Occipital lobe (tissue), 2 donors: ENCODE measurements around the gene FCGR2B. TPM values are rescaled to one million over a fixed set of nuclear protein-coding genes. Genes with fewer than 3 reads are reported as not detected.
"Not testable (repeated sequence)": the region's sequence is repeated elsewhere in the genome, so short reads cannot be mapped to it uniquely, and the experiment has no call there.

Source experiments
- DNase-seq: peaks from one replicate; lab custom pipeline; 2025; lab: John Stamatoyannopoulos, UW
- total RNA-seq: library from RNA; depleted of rRNA; stranded (reverse); fragments of >200 nt; gene quantifications from one replicate; pipeline ENCODE4 v1.2.3, GENCODE V29; 2014

FCGR2B gene
- total RNA-seq, 1 donor from 2014 or later = 0.47 TPM

DNA sequence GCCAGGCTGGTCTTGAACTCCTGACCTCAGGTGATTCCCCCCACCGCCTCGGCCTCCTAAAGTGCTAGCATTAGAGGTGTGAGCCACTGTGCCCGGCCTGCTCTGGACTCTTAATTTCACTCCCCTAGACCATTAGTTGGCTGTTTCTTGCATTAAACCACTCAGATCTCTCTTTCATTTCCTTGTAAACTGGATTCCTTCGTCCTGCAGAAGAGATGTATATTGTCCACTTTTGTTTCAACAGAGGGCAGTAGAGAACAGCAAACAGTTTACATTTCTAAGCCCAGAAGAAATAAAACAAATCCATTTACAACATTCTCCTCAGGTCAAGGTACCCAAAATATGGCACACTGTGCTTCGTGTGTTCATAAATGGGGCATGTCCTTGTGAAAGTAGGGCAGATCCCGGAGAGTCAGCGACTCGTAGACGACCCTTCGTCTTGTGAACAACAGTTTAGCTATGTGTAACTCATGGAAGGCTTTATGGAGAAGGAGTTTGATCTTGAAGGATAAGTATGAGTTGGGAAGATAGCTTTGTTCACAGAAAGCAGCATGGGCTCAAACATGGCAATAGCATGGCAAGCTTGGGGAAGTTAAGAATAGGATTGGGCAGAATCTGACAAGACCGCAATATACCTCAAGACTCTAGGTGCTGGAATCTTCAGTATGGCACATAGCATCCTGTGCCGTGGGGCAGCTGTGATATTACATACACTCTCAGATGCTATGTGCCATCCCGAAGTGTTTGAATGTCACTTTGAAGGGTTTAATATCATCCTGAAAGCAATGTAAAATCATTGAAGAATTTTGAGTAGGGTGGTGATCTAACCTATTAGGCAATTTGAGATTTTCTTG is 15.2 kb upstream of the FCGR2B start:
- not testable (repeated sequence) for DNase-seq

DNA sequence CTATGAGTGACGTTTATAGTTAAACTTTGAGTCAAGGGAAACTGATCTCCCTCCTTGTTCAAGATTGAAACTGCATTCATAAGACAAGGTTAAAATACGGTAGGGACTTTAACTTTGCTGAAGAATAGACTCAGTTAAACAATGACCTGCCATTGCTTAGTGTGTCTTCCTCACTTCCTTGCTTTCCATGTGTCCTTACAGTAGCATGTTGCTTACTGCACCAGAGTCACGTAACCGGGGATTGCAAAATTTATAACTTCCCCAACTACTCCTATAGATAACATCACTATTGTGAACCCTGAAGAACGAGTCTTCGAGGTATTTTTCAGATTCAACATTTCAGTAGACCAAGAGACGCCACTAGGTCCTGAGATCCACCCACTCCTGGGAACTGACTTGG is 9.4 kb upstream of the FCGR2B start:
- not testable (repeated sequence) for DNase-seq

DNA sequence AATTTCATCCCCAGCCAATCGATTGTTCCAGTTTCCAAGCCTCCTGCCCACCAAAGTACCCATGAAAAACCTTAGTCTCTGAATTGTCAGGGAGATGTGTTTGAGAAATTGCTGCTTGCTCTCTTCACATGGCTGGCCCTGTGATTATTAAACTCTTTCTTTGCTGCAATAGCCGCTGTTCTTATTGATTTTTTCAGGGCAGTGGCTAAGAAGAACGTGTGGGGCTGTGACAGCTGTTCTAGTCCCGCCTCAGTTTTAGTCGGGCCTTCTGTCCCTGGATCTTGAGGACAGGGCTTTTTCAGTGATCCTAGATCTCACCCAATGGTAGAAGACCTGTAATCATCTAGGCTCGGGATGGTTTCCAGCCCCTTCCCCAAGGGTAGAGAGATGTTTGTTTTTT is 9.0 kb upstream of the FCGR2B start:
- DNase-seq = not testable (repeated sequence)

DNA sequence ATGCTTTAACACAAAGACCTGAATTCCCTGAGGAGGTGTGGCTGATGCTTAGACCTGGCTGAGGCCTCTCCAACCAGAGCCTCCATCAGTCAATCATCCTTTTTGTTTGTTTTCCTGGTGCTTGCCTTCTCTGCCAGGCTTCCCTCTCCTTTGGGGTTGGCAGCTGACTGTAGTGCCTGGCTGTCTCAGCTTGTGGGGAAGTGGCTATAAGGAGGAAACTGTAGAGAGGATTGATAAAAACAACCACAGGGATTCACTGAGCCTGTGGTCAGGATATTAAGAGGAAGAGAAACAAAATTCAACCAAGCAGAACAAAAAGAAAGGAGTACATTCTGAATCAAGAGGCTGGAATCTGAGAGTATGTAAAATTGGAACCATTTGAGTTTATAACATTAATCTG is 4.4 kb upstream of the FCGR2B start:
- DNase-seq = not testable (repeated sequence)

DNA sequence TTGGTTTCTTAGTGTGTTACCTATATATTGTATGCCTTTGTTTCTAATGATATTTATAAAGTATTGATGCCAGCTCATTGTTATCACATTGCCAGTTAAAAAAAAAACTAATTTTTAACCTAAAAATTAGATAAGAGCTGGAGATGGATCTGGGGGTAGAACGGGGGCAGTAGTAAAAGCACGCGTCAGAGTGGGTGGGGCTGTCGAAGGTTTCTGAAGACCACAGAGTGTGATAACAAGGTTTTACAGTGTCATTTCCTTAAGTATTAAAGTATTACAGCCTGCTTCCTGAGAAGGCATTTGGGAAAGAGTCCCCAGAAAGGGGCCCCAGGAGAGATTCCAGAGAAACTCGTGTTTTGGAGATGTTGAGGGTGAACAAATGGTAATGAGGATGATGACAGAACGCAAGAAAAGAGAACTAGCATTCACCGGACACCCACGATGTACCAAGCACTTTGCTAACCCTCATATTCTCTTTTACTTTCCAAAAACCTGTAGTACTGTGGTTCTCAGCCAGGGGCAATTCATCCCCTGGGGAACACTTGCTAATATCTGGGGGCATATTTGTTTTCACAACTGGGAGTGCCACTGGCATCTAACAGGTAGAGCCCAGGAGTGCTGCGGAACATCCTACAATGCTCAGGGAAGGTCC is 1.2 kb upstream of the FCGR2B start:
- DNase-seq = not testable (repeated sequence)

DNA sequence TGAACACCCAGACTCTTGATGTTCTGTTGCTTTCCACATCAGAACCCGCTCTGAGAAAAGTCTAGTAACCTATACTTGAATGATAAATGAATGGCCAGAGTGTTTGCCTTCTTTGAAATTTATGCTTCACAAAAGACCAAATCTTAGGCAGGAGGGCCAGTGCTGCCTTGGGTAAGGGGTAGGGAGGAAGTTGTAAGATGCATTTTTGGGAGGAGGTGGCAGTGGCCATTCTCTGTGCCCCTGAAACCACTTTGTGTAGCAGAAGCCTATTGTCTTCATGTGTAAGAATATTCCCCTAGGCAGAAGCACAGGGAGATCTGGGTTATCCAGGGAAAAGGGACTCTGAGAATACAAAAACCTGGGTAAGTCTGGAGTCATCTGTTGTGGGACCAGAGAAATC is 626 bp downstream of the FCGR2B start:
- DNase-seq = not testable (repeated sequence)

DNA sequence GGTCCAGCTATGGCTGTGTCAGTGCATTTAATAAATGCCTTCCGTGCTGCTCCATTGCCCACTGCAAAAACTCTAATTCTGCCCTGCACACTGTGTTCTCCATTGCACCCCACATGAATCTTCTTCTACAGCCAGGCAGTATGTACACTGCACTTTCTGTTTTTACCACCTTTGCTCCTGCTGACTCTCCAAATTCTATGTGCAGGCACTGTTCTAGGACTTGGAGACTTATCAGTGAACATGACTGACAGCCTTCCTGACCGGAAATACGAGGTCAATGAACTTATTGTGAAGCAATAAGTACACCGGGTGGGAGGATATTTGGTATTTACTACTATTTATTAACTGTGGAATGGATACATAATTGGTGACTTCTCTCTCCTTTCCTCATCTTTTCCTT is 1.7 kb downstream of the FCGR2B start:
- not testable (repeated sequence) for DNase-seq

DNA sequence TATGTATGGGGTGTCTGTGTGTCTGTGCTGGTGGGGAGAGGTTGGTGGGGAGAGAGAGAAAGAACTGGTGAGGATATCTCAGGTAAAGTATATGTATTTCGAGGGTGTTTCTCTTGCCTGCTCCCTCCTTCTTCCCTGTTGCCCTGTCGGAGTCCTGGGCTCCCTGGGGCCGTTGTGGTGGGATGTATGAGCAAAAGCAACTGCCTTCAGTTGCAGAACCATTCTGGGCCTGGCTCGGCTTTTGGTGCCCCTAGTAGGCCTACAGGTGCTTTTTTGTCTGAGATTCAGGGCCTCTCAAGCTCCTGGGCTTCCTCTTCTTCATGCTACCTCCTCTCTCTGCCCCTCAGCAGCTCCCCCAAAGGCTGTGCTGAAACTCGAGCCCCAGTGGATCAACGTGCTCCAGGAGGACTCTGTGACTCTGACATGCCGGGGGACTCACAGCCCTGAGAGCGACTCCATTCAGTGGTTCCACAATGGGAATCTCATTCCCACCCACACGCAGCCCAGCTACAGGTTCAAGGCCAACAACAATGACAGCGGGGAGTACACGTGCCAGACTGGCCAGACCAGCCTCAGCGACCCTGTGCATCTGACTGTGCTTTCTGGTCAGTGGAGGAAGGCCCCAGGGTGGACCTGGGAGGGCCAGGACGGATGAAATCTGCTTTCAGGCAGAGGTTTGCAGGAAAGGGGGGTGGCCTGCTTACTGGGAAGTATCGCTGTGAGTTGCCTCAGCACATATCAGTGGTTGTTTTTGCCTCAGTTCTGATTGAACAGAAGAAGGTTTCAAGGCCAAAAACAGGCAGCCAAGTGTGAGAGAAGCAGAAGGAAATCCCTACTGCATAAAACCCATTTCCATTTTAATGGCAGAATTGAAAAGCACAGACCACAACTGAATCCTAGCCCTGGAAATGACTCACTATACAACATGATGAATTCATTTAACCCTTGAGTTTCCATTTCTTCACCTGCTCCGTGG is 8.4 kb downstream of the FCGR2B start:
- DNase-seq = not testable (repeated sequence)

DNA sequence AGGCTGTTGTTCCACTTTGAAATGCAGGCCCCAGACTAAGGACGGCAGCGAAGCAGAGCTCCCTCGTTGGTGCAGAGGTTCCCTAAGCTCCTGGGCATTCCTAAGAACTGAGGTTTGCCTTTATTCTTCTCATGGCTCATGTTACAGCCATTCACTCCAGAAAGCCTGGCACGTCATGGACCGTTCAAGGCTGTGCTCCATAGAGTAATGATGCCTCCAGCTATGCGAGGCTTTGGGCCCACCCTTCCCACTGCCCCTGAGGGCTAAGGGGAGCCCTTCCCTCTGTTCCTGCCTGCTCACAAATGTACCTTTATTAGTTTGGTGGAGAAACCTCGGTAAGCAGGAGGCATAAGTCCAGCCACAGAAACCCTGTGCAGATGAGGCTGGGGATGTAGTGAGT is 10.5 kb downstream of the FCGR2B start:
- DNase-seq = not testable (repeated sequence)

DNA sequence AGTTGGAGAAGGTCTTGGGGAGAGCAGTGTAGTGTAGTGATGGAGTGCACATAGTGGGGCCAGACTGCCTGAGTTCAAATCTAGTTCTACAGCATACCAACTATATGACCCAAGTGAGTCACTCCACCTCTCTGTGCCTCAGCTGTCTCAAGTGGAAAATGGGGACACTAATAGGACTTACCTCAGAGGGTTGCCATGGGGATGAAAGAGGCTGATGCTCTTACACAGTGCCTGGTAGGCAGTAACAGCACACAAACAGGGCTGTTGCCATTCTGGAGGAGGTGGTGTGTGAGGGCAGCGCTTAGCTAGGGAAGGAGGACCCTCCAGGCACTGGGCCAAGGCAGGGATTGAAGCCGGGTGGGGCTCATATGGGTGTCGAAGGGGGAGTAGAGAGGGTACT is 11.5 kb downstream of the FCGR2B start:
- not testable (repeated sequence) for DNase-seq

DNA sequence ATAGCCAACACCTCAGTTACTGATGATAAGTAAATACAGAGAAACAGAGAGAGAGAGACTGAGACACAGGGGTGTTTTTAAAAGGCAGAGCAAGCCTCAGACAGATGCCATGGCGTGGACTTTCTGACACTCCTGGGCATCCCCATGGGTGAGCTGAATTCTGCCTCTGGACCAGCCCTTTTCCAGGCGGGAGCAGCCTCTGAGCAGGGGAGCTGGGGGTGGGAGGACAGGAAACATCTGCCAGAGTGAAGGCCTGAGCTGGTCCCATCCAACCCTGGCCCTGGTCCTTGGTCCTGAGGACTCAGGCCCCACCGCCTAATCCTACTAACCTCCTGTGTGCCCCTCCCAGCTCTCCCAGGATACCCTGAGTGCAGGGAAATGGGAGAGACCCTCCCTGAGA is 12.0 kb downstream of the FCGR2B start:
- DNase-seq = not testable (repeated sequence)

DNA sequence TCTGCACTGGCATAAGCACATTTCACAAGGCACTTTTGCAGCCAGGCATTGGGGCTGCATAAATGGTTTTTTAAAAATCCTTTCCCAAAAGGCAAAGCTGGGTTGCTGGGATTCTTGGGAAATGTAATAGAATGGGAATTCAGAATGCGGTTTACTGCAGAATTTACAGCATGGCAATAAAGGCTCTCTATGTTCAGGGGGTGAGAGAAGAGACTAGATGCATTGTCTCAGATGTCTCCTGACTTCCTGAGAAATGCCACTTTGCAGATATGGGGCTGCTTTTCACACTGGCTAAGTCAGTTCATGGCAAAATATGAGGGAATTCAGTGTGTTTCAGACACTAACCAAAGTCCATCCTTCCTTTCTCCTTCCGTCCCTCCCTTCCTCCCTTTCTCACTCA is 13.5 kb downstream of the FCGR2B start:
- no peak for DNase-seq

DNA sequence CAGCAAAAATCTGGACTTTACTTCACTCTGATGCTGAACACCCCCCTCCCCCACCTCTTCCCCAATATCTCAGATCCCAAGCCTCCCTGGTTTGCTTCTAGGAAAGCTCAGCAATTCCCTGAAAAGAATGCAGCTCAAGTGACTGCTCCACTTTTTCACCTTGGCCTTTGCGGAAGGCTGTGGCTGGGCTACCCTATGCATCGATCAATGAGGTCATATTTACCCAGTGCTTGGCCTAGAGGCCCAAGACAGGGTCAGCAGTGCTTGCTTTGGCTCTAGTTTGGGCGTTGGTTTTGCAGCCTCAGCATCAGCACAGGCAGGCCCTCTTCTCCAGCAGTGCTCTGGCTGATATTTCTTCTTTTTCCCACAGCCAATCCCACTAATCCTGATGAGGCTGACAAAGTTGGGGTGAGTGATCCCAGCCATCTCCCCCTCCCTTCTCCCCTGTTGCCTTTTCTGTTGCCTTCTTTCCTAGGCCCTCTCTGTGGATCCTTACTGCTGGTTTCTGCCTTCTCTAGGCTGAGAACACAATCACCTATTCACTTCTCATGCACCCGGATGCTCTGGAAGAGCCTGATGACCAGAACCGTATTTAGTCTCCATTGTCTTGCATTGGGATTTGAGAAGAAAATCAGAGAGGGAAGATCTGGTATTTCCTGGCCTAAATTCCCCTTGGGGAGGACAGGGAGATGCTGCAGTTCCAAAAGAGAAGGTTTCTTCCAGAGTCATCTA is 14.2 kb downstream of the FCGR2B start:
- no peak for DNase-seq

DNA sequence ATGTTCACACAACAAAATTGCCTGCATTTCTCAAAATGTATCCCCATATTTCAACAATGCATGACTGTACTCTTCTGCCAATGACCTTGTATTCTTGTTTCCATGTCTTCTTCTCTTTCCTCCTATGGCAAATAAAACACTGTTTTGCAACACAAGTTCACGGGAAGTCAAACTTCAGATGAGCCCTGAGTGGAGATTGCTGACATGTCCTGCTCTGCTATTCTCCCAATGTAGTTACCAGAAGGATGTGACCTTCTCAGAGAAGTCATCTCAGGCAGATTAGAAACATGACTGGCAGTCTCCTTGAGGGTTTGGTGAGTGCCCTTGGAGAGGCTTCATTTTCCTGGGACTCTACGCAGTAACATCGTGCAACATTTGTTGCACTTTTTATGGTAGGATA is 15.6 kb downstream of the FCGR2B start:
- no peak for DNase-seq

DNA sequence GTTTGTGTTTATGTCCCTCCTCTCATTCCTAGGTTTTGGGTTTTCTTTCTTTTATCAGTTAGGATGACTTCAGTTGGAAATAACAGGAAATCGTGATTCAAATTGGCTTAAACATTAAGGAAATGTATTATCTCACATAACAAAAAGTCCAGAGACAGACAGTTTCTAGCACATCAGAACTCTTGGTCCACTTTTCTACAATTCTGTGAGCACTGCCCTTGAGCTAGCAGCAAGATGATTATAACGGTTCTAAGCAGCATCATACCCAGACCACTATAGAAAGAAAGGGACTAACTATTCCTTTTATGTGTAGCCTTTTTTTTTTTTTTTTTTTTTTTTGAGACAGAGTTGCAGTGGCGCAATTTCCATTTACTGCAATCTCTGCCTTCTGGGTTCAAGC is 18.9 kb downstream of the FCGR2B start:
- no peak for DNase-seq

DNA sequence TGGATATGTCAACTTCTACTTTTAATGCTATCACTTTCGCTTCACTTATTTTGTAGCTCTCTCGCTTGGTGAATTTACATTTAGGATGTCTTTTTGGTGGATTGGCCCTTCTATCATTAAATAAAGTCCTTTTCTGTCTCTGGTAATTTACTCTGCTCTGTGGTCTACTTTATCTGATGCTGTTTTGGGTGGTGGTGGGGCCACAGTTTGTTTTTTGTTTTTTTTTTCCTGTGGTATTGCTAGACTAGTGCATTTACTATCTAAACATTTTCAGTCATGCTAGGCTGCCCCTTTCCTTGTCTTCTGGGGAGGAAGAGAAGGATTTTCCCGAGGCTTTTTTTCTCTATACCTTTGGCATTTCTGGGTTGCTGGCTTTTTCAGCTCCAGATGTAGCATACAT is 26.0 kb downstream of the FCGR2B start:
- DNase-seq = no peak

DNA sequence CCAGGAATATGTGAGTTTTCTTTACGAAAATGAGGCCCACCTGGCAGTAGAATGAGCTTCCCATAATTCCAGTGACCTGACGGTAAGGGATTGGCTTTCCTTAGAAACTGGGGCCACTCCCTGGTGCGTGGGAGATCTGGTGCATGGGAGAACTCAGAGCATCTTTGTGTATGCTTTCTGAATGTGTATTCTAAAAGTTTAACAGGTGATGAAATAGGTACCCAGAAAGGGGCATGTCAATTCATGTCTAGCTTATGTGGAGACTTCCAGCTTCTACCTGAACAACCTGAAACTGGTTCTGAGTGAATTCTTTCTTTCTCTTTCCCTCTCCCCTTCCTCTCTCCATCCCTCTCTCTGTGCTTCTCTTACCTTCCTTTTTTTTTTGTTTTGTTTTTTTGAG is 28.9 kb downstream of the FCGR2B start:
- no peak for DNase-seq

DNA sequence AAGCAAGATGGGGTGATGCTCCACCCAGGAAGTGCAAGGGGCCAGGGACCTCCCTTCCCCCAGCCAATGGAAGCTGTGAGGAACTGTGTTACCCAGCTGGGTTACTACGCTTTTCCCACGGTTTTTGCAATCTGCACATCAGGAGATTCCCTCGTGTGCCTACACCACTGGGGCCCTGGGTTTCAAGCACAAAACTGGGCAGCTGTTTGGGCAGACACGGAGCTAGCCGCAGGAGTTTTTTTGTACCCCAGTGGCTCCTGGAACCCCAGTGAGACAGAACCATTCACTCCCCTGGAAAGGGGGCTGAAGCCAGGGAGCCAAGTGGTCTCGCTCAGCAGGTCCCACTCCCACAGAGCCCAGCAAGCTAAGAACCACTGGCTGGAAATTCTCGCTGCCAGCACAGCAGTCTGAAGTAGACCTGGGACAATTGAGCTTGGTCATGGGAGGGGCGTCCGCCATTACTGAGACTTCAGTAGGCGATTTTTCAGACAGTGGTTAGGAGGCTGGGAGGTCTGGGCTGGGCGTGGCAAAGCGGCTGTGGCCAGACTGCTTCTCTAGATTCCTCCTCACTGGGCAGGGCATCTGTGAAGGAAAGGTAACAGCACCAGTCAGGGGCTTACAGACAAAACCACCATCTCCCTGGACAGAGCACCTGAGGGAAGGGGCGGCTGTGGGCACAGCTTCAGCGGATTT is 30.2 kb downstream of the FCGR2B start:
- not testable (repeated sequence) for DNase-seq

DNA sequence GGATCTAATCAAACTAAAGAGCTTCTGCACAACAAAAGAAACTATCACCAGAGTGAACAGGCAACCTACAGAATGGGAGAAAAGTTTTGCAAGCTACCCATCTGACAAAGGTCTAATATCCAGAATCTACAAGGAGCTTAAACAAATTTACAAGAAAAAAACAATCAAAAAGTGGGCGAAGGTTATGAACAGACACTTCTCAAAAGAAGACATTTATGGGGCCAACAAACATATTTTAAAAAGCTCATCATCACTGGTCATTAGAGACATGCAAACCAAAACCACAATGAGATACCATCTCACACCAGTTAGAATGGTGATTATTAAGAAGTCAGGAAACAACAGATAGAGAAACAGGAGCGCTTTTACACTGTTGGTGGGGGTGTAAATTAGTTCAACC is 35.4 kb downstream of the FCGR2B start:
- not testable (repeated sequence) for DNase-seq

DNA sequence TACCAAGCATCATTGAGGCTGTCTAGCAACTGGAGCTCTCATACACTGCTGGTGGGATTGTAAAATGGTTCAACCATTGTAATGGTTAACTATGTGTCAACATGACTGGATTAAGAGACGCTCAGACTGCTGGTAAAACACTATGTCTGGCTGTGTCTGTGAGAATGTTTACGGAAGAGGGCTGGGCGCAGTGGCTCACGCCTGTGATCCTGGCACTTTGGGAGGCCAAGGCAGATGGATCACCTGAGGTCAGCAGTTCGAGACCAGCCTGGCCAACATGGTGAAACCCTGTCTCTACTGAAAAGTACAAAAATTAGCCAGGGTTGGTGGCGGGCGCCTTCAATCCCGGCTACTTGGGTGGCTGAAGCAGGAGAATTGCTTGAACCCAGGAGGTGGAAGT is 39.3 kb downstream of the FCGR2B start:
- DNase-seq = no peak
